Panc1 (cell line): ENCODE measurements around the gene NECTIN4. TPM values are rescaled to one million over a fixed set of nuclear protein-coding genes. Genes with fewer than 3 reads are reported as not detected.

ENCODE experiments used
- ATAC-seq: fragments of 200-7000 bp; cut with Tn5 transposase; 2 replicates; pipeline ENCODE4 v1.9.1; 2020; ENCODE audit warnings: mild to moderate bottlenecking, moderate library complexity
- BruUV-seq: library from RNA; stranded (reverse); fragments of 400-500 nt; replicated peaks from 2 replicates; lab custom pipeline; 2021; lab: Mats Ljungman, UMichigan
- CTCF ChIA-PET: fragments of 300-600 bp; sonication (Branson Sonifier 250); formaldehyde crosslinking; loops from one replicate; lab custom pipeline; 2022; ENCODE audit warnings: antibody characterized with exemption; lab: Charles Lee
- POLR2A ChIA-PET: fragments of 300-600 bp; sonication (Branson Sonifier 250); formaldehyde crosslinking; loops from one replicate; lab custom pipeline; 2022; ENCODE audit warnings: antibody characterized with exemption; lab: Charles Lee
- DNase-seq: peaks from one replicate; pipeline ENCODE4 v3.0.0-alpha.2; 2010; ENCODE audit warnings: low read depth, low spot score
- H3K27ac ChIP-seq: 2 replicates; pipeline ENCODE4 v1.5.1; 2011; ENCODE audit warnings: mild to moderate bottlenecking, low read length, inconsistent platforms
- H3K27me3 ChIP-seq: fragments of 200-500 bp; sonication (Bioruptor generic); 2 replicates; pipeline ENCODE4 v1.6.0; 2014; ENCODE audit warnings: low read length, inconsistent platforms; ENCODE audit not compliant: control insufficient read depth, insufficient read depth
- H3K36me3 ChIP-seq: fragments of 200-500 bp; sonication (Bioruptor generic); 2 replicates; pipeline ENCODE4 v1.5.1; 2014; ENCODE audit warnings: inconsistent platforms, mild to moderate bottlenecking, low read length, moderate library complexity; ENCODE audit not compliant: control insufficient read depth, insufficient read depth
- H3K4me1 ChIP-seq: 2 replicates; pipeline ENCODE4 v1.5.1; 2011; ENCODE audit warnings: inconsistent platforms, mild to moderate bottlenecking, low read length, moderate library complexity; ENCODE audit not compliant: control insufficient read depth, insufficient read depth
- H3K4me3 ChIP-seq, 2 experiments: 2 replicates each; pipeline ENCODE4 v1.5.1; 2011 to 2012; ENCODE audit warnings: low read depth in 2 of 2, low read length in 2 of 2, mild to moderate bottlenecking in 2 of 2, inconsistent platforms in 1 of 2, moderate library complexity in 1 of 2
- H3K9me3 ChIP-seq: fragments of 200-500 bp; sonication (Bioruptor generic); 2 replicates; pipeline ENCODE4 v1.5.1; 2014; ENCODE audit warnings: low read depth, mild to moderate bottlenecking, inconsistent platforms, low read length, moderate library complexity; ENCODE audit not compliant: control insufficient read depth, insufficient read depth
- POLR2AphosphoS5 ChIP-seq: IDR thresholded peaks from 2 replicates; pipeline ENCODE4 v1.6.1; 2012; ENCODE audit warnings: mild to moderate bottlenecking, low read depth, low read length, moderate library complexity
- SIN3A ChIP-seq: IDR thresholded peaks from 2 replicates; pipeline ENCODE4 v1.6.1; 2012; ENCODE audit warnings: low read depth, mild to moderate bottlenecking, low read length, moderate library complexity, borderline replicate concordance; ENCODE audit not compliant: insufficient read depth
- TCF7L2 ChIP-seq: IDR thresholded peaks from 2 replicates; pipeline ENCODE4 v1.6.1; 2011; ENCODE audit warnings: mild to moderate bottlenecking, low read depth, low read length, inconsistent platforms
- in situ Hi-C: cut with HindIII; loops from 2 replicates; pipeline ENCODE4 v1.10.0; 2016; ENCODE audit warnings: low sequenced_read_pairs, low pct_unique_long_range_greater_than_20kb
- intact Hi-C: fragments of 100-400 bp; cut with micrococcal nuclease; formaldehyde crosslinking; loops from one replicate; pipeline ENCODE4 v1.10.0; 2022; ENCODE audit not compliant: unreplicated experiment
- total RNA-seq: library from RNA; stranded (reverse); gene quantifications from one replicate; pipeline ENCODE4 v1.2.1, GENCODE V29; 2021; ENCODE audit not compliant: unreplicated experiment
- TF ChIP-seq, protein P1 (sequence below), 2 experiments: IDR thresholded peaks; 2 replicates each; pipeline ENCODE4 v1.6.1; 2011 to 2012; ENCODE audit warnings: low read depth in 2 of 2, control low read depth in 1 of 2, low read length in 1 of 2, mild to moderate bottlenecking in 1 of 2, moderate library complexity in 1 of 2; ENCODE audit not compliant: insufficient read depth in 1 of 2
- TF ChIP-seq, protein P2 (sequence below): fragments of 450-650 bp; IDR thresholded peaks from 2 replicates; pipeline ENCODE4 v1.5.1; 2017; ENCODE audit warnings: mild to moderate bottlenecking

NECTIN4 gene
- total RNA-seq, 1 experiment from 2014 or later = not detected

- POLR2A ChIA-PET = no interaction called here
- H3K27me3 ChIP-seq = no peaks in the 10 kb centered on the region
- BruUV-seq = no TSS peak
- H3K4me3 ChIP-seq = peak overlapping the region; percentile 0 to 100; a peak in 3 of 4 replicates
- TF ChIP-seq, protein P1, sequence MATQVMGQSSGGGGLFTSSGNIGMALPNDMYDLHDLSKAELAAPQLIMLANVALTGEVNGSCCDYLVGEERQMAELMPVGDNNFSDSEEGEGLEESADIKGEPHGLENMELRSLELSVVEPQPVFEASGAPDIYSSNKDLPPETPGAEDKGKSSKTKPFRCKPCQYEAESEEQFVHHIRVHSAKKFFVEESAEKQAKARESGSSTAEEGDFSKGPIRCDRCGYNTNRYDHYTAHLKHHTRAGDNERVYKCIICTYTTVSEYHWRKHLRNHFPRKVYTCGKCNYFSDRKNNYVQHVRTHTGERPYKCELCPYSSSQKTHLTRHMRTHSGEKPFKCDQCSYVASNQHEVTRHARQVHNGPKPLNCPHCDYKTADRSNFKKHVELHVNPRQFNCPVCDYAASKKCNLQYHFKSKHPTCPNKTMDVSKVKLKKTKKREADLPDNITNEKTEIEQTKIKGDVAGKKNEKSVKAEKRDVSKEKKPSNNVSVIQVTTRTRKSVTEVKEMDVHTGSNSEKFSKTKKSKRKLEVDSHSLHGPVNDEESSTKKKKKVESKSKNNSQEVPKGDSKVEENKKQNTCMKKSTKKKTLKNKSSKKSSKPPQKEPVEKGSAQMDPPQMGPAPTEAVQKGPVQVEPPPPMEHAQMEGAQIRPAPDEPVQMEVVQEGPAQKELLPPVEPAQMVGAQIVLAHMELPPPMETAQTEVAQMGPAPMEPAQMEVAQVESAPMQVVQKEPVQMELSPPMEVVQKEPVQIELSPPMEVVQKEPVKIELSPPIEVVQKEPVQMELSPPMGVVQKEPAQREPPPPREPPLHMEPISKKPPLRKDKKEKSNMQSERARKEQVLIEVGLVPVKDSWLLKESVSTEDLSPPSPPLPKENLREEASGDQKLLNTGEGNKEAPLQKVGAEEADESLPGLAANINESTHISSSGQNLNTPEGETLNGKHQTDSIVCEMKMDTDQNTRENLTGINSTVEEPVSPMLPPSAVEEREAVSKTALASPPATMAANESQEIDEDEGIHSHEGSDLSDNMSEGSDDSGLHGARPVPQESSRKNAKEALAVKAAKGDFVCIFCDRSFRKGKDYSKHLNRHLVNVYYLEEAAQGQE (IDR thresholded peaks at IDR 0.05; ENCODE audit: insufficient read depth in 1 of 2, low read depth in 2 of 2, low read length in 1 of 2) = no peak
- DNase-seq (peak; percentile 96), ATAC-seq (peak; percentile 36; the same call in 1 of the 2 replicates)
- H3K9me3 ChIP-seq = no peaks in the 10 kb centered on the region
- intact Hi-C loops = no loop called here
- H3K4me1 ChIP-seq = peaks cover 35% of the 10 kb centered on the region
- in situ Hi-C loops = no loop called here
- peaks cover 4% of the 10 kb centered on the region; the same call in 1 of the 2 replicates for H3K36me3 ChIP-seq
- peak overlapping the region; percentile 45; the same call in 1 of the 2 replicates for H3K27ac ChIP-seq
- CTCF ChIA-PET = no interaction called here
Observed at GRCh38 chr1:161115132-161115711, 25.9 kb upstream of the NECTIN4 start.

DNA sequence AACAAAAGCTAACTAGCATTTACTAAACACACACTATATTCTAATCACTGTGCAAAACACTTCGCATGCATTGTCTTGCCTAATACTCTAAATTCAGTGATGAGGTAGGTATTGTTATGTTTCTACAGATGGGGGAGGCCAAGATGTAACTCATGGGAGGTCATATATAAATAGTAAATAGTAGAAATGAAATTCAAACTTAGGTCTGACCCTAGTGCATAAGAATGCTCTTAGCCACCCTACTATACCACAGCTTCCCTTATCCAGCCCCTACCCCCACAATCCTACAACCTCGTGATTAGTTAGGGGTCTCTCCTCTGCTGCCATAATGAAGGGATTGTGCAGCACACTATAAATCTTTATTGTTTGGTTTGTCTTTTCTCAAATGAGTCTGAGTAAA lies 25.2 kb upstream of the NECTIN4 start:
- Histone ChIP-seq H3K27ac (peak overlapping the region; percentile 59), H3K36me3 (peaks cover 4% of the 10 kb centered on the region; the same call in 1 of the 2 replicates), H3K9me3 (no peaks in the 10 kb centered on the region), H3K4me3 (0 out of 4 replicates have a peak overlapping the region, but pooled peaks of 1 of the 2 experiments have one; percentile 12), H3K27me3 (no peaks in the 10 kb centered on the region), H3K4me1 (peaks cover 28% of the 10 kb centered on the region)
- no TSS peak for BruUV-seq
- intact Hi-C loops (no loop called here), in situ Hi-C loops (no loop called here)
- ChIA-PET POLR2A (no interaction called here), CTCF (no interaction called here)
- TF ChIP-seq, protein P1 (IDR thresholded peaks at IDR 0.05; ENCODE audit: insufficient read depth in 1 of 2, low read depth in 2 of 2, low read length in 1 of 2) = no peak
- no peak for TF ChIP-seq POLR2AphosphoS5
- TF ChIP-seq, protein P2, sequence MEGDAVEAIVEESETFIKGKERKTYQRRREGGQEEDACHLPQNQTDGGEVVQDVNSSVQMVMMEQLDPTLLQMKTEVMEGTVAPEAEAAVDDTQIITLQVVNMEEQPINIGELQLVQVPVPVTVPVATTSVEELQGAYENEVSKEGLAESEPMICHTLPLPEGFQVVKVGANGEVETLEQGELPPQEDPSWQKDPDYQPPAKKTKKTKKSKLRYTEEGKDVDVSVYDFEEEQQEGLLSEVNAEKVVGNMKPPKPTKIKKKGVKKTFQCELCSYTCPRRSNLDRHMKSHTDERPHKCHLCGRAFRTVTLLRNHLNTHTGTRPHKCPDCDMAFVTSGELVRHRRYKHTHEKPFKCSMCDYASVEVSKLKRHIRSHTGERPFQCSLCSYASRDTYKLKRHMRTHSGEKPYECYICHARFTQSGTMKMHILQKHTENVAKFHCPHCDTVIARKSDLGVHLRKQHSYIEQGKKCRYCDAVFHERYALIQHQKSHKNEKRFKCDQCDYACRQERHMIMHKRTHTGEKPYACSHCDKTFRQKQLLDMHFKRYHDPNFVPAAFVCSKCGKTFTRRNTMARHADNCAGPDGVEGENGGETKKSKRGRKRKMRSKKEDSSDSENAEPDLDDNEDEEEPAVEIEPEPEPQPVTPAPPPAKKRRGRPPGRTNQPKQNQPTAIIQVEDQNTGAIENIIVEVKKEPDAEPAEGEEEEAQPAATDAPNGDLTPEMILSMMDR = no peak
- no peak for TF ChIP-seq SIN3A
- no peak for TF ChIP-seq TCF7L2
- DNase-seq (no peak), ATAC-seq (no peak)
